ENCODE data around the gene IRF1. TPM values are rescaled to one million over a fixed set of nuclear protein-coding genes. Genes with fewer than 3 reads are reported as not detected.

Gene IRF1
- total and polyA plus RNA-seq, 2 of the 4 experiments (the other 2 are of a cell fraction) = 11.1 to 18.9 TPM

DNA sequence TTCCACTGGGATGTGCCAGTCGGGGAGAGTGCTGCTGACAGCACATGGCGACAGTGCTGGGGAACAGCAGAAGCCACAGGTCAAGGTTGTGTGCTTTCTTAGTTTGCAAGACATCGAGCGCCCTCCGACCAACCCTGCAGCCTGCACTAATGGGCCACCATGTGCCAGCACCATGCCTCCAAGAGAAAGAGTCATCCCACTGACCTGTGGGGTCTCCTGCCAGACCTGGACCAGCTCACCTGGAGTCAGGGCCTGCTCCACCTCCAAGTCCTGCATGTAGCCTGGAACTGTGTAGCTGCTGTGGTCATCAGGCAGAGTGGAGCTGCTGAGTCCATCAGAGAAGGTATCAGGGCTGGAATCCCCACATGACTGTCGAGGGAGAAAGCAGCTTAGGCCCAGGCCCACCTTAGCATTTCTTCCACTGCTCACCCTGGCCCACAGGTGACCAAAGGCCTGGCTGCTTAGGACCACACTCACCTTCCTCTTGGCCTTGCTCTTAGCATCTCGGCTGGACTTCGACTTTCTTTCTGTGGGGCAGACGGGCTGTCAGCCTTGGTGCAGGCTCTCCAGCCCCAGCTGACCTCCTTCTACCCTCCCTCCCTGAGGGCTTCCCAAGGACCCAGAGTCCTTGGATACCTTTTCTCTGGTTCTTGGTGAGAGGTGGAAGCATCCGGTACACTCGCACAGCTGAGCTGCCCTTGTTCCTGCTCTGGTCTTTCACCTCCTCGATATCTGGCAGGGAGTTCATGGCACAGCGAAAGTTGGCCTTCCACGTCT lies 4.1 kb downstream of the IRF1 start:
- no peak overlapping the region for H2BK15ac ChIP-seq (ENCODE audit: low read depth, low read length)
- no TSS peak for BruUV-seq (replicated peaks)
- no peak overlapping the region for H3K4ac ChIP-seq (ENCODE audit: low read depth, low read length)
- H3K27ac ChIP-seq (ENCODE audit: insufficient read depth, low read length) = no peak overlapping the region
- H3K4me2 ChIP-seq (ENCODE audit: low read depth, low read length) = no peak overlapping the region
- H3K9me1 ChIP-seq (ENCODE audit: insufficient read depth, low read length) = peaks cover 39% of the 10 kb centered on the region
- H2BK120ac ChIP-seq (ENCODE audit: low read depth, low read length) = no peak overlapping the region
- H3K9ac ChIP-seq (ENCODE audit: low read depth, low read length) = no peak overlapping the region
- peaks cover 43 to 74% of the 10 kb centered on the region in 2 experiments for H3K79me1 ChIP-seq (ENCODE audit: low read depth in 1 of 2, low read length in 2 of 2)
- no peaks in the 10 kb centered on the region for H3K27me3 ChIP-seq (ENCODE audit: control insufficient read depth, insufficient read depth, low read length)
- in situ Hi-C loops (cut with MboI; ENCODE audit: low sequenced_read_pairs) (loop anchor here (25.0 kb wide), 1 partner anchor 399 kb away; no protein-coding TSS in a partner anchor), intact Hi-C loops (cut with micrococcal nuclease) (no loop called here), dilution Hi-C loops (cut with HindIII; ENCODE audit: low sequenced_read_pairs, unreplicated experiment) (no loop called here)
- H3K4me1 ChIP-seq (ENCODE audit: control insufficient read depth, insufficient read depth, low read length) = peaks cover 20% of the 10 kb centered on the region
- ChIA-PET POLR2A (ENCODE audit: unreplicated experiment) (no interaction called here), CTCF (interaction anchor here (1.0 kb wide), 1 partner anchor 97 kb away, joined by 3 read pairs; no protein-coding TSS in a partner anchor)
- DNase-seq = no peak
- H3K36me3 ChIP-seq (ENCODE audit: control insufficient read depth, insufficient read depth, low read length) = peaks cover 55% of the 10 kb centered on the region
- H3K56ac ChIP-seq (ENCODE audit: extremely low read depth, insufficient read depth, low read length) = no peak overlapping the region
- no peak overlapping the region for H4K91ac ChIP-seq (ENCODE audit: insufficient read depth, low read depth, low read length)
- no peak overlapping the region for H3K4me3 ChIP-seq (ENCODE audit: insufficient read depth, low read depth, low read length)
- H3K9me3 ChIP-seq (ENCODE audit: control insufficient read depth, insufficient read depth, low read length) = no peaks in the 10 kb centered on the region
- no peak overlapping the region for H2AFZ ChIP-seq (replicated peaks; ENCODE audit: low read length, poor library complexity)
- no peak overlapping the region for H2AK5ac ChIP-seq (ENCODE audit: low read depth, low read length)
- H4K5ac ChIP-seq (ENCODE audit: low read depth, low read length) = no peak overlapping the region
- no peak overlapping the region for H2BK5ac ChIP-seq (ENCODE audit: low read depth, low read length, poor library complexity, severe bottlenecking)
- H4K8ac ChIP-seq (ENCODE audit: low read depth in 2 of 2, low read length in 2 of 2) = no peak overlapping the region
- peaks cover 40% of the 10 kb centered on the region for H4K20me1 ChIP-seq (ENCODE audit: insufficient read depth, low read length)
- H2AK9ac ChIP-seq (replicated peaks; ENCODE audit: low read depth, low read length, poor library complexity) = no peak overlapping the region
- no peak overlapping the region for H3K14ac ChIP-seq (replicated peaks; ENCODE audit: low read depth, low read length)
- no peak overlapping the region for H2BK20ac ChIP-seq (ENCODE audit: low read depth, low read length)
- no peak for ATAC-seq (ENCODE audit: low read depth)
- H3K18ac ChIP-seq (ENCODE audit: low read depth, low read length) = no peak overlapping the region
- 93% methylated on average over 3 of the region's 14 CpGs; no CpG with 5 or more reads in 1 of the 2 experiments for WGBS, 2 experiments (ENCODE audit: extremely low coverage in 2 of 2, insufficient read length in 1 of 2)
- no peak for TF ChIP-seq SMC3 (IDR thresholded peaks at IDR 0.05; ENCODE audit: low read depth, low read length)
- no peak for TF ChIP-seq RFX5 (IDR thresholded peaks at IDR 0.05; ENCODE audit: low read depth, low read length)
- TF ChIP-seq, protein P1, sequence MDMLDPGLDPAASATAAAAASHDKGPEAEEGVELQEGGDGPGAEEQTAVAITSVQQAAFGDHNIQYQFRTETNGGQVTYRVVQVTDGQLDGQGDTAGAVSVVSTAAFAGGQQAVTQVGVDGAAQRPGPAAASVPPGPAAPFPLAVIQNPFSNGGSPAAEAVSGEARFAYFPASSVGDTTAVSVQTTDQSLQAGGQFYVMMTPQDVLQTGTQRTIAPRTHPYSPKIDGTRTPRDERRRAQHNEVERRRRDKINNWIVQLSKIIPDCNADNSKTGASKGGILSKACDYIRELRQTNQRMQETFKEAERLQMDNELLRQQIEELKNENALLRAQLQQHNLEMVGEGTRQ (IDR thresholded peaks at IDR 0.05; ENCODE audit: low read depth, low read length) = no peak
- TF ChIP-seq, protein P2, sequence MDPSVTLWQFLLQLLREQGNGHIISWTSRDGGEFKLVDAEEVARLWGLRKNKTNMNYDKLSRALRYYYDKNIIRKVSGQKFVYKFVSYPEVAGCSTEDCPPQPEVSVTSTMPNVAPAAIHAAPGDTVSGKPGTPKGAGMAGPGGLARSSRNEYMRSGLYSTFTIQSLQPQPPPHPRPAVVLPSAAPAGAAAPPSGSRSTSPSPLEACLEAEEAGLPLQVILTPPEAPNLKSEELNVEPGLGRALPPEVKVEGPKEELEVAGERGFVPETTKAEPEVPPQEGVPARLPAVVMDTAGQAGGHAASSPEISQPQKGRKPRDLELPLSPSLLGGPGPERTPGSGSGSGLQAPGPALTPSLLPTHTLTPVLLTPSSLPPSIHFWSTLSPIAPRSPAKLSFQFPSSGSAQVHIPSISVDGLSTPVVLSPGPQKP (IDR thresholded peaks at IDR 0.05; ENCODE audit: borderline replicate concordance, low read depth, low read length) = no peak
- TF ChIP-seq MXI1 (IDR thresholded peaks at IDR 0.05; ENCODE audit: borderline replicate concordance, low read depth, low read length) = no peak
- TF ChIP-seq FOS (IDR thresholded peaks at IDR 0.05; ENCODE audit: low read depth, low read length) = no peak
- TF ChIP-seq CEBPB (IDR thresholded peaks at IDR 0.05; ENCODE audit: low read depth, low read length) = no peak
- TF ChIP-seq, protein P3, sequence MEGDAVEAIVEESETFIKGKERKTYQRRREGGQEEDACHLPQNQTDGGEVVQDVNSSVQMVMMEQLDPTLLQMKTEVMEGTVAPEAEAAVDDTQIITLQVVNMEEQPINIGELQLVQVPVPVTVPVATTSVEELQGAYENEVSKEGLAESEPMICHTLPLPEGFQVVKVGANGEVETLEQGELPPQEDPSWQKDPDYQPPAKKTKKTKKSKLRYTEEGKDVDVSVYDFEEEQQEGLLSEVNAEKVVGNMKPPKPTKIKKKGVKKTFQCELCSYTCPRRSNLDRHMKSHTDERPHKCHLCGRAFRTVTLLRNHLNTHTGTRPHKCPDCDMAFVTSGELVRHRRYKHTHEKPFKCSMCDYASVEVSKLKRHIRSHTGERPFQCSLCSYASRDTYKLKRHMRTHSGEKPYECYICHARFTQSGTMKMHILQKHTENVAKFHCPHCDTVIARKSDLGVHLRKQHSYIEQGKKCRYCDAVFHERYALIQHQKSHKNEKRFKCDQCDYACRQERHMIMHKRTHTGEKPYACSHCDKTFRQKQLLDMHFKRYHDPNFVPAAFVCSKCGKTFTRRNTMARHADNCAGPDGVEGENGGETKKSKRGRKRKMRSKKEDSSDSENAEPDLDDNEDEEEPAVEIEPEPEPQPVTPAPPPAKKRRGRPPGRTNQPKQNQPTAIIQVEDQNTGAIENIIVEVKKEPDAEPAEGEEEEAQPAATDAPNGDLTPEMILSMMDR (conservative IDR thresholded peaks at IDR 0.05; ENCODE audit: low read depth, low read length) = no peak
- TF ChIP-seq MAFK (IDR thresholded peaks at IDR 0.05; ENCODE audit: low read depth, low read length) = no peak
- no peak for TF ChIP-seq BHLHE40 (IDR thresholded peaks at IDR 0.05; ENCODE audit: low read depth, low read length)
- no peak for TF ChIP-seq RAD21 (IDR thresholded peaks at IDR 0.05; ENCODE audit: low read length)
- TF ChIP-seq MAZ (IDR thresholded peaks at IDR 0.05; ENCODE audit: borderline replicate concordance, low read depth, low read length) = no peak
- no peak for TF ChIP-seq POLR2A (IDR thresholded peaks at IDR 0.05; ENCODE audit: low read depth, low read length)
- no peak for TF ChIP-seq CHD1 (IDR thresholded peaks at IDR 0.05; ENCODE audit: low read depth, low read length)
- no peak overlapping the region for H3K23ac ChIP-seq (ENCODE audit: low read depth, low read length)
